Measurements from ENCODE around the gene PCNP. TPM values are rescaled to one million over a fixed set of nuclear protein-coding genes. Genes with fewer than 3 reads are reported as not detected.
"Not testable (repeated sequence)": the region's sequence is repeated elsewhere in the genome, so short reads cannot be mapped to it uniquely, and the experiment has no call there.

The PCNP gene
- total and polyA plus RNA-seq, 2 experiments from 2014 or later: 91.2 to 178 TPM

GRCh38 chr3:101624857-101625256 lies 50.9 kb downstream of the PCNP start:
- Histone ChIP-seq H4K20me1 (ENCODE audit: insufficient read depth) (no peaks in the 10 kb centered on the region), H3K9me2 (ENCODE audit: insufficient read depth) (no peaks in the 10 kb centered on the region), H3K27me3 (replicated peaks; ENCODE audit: insufficient read depth) (no peaks in the 10 kb centered on the region), H3K9ac (no peak overlapping the region), H3K79me2 (ENCODE audit: insufficient read depth) (no peaks in the 10 kb centered on the region), H3K27ac (no peak overlapping the region), H3F3A (ENCODE audit: insufficient read depth) (no peaks in the 10 kb centered on the region), H3K4me1 (ENCODE audit: insufficient read depth) (no peaks in the 10 kb centered on the region), H2AFZ (no peak overlapping the region), H3K4me2 (ENCODE audit: unreplicated experiment) (no peak overlapping the region), H3K9me3 (ENCODE audit: low read depth) (no peaks in the 10 kb centered on the region), H3K36me3 (ENCODE audit: low read depth) (no peaks in the 10 kb centered on the region), H3K4me3 (no peak overlapping the region)
- in situ Hi-C loops (cut with MboI): no loop called here
- DNase-seq: no peak
- TF ChIP-seq EZH2 (IDR thresholded peaks at IDR 0.05; ENCODE audit: insufficient read depth, poor library complexity, severe bottlenecking) (no peak), EZH2phosphoT487 (IDR thresholded peaks at IDR 0.05; ENCODE audit: insufficient read depth, low read depth) (no peak)
- 57 to 67% methylated on average over 2 of the region's 2 CpGs for WGBS, 2 experiments (ENCODE audit: low coverage in 1 of 2, low lambda C conversion rate in 2 of 2, missing lambda C conversion rate in 2 of 2)

DNA sequence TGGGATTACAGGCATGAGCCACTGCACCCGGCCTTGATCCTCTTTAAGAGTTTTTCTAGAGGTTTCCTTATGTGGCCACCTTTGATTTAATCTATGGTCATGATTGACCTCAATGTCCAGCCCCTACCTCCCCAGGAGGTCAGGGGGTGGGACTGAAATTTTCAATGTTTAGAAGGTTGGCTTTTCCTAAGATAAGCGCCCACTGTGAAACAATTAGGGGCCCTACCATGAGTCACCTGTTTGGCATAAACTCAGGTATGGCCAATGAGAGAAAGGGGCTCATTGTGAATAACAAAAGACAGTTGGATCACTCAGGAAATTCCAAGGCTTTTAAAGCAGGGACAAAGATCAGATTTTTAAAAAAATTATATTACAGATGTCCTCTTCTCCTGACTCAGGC lies 51.9 kb downstream of the PCNP start:
- Histone ChIP-seq H3F3A (ENCODE audit: insufficient read depth) (no peaks in the 10 kb centered on the region), H3K27ac (no peak overlapping the region), H3K4me3 (no peak overlapping the region), H3K9me3 (ENCODE audit: low read depth) (no peaks in the 10 kb centered on the region), H3K79me2 (ENCODE audit: insufficient read depth) (no peaks in the 10 kb centered on the region), H3K27me3 (replicated peaks; ENCODE audit: insufficient read depth) (no peaks in the 10 kb centered on the region), H3K4me1 (ENCODE audit: insufficient read depth) (no peaks in the 10 kb centered on the region), H4K20me1 (ENCODE audit: insufficient read depth) (no peaks in the 10 kb centered on the region), H3K9ac (no peak overlapping the region), H3K36me3 (ENCODE audit: low read depth) (no peaks in the 10 kb centered on the region), H3K9me2 (ENCODE audit: insufficient read depth) (no peaks in the 10 kb centered on the region), H2AFZ (no peak overlapping the region), H3K4me2 (ENCODE audit: unreplicated experiment) (no peak overlapping the region)
- TF ChIP-seq EZH2 (IDR thresholded peaks at IDR 0.05; ENCODE audit: insufficient read depth, poor library complexity, severe bottlenecking) (no peak), EZH2phosphoT487 (IDR thresholded peaks at IDR 0.05; ENCODE audit: insufficient read depth, low read depth) (no peak)
- WGBS, 2 experiments (ENCODE audit: low coverage in 1 of 2, low lambda C conversion rate in 2 of 2, missing lambda C conversion rate in 2 of 2): 82 to 92% methylated on average over 2 of the region's 2 CpGs
- DNase-seq: no peak
- in situ Hi-C loops (cut with MboI): no loop called here

GRCh38 chr3:101629219-101629618 lies 55.2 kb downstream of the PCNP start:
- no peak for DNase-seq
- in situ Hi-C loops (cut with MboI): no loop called here
- no peak overlapping the region for H3K4me3 ChIP-seq

DNA sequence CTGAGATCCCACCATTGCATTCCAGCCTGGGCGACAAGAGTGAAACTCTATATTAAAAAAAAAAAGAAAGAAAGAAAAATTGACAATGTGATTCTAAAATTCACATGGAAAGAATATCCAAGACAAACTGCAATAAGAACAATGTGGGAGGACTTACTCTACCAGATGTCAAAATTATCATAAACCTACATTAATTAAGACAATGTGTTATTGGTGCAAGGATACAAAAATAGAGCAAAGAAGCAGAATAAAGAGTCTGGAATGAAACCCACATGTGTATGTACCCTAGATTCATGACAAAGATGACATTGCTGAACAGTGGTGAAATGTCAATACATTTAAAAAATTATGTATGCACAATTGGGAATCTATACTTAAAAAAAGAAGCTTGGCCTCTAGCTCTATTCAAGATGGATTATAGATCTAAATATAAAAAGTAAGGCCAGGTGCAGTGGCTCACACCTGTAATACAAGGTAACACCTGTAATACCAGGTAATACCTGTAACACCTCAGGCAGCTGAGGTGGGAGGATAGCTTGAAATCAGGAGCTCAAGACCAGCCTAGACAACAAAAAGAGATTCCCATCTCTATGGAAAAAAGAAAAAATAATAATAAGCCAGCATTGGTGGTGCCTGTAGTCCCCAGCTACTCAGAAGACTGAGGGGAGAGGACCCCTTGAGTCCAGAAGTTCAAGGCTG lies 57.3 kb downstream of the PCNP start:
- H3K9me2 ChIP-seq (ENCODE audit: insufficient read depth): no peaks in the 10 kb centered on the region
- H3K27me3 ChIP-seq (replicated peaks; ENCODE audit: insufficient read depth): no peaks in the 10 kb centered on the region
- TF ChIP-seq EZH2phosphoT487 (IDR thresholded peaks at IDR 0.05; ENCODE audit: insufficient read depth, low read depth) (no peak), EZH2 (IDR thresholded peaks at IDR 0.05; ENCODE audit: insufficient read depth, poor library complexity, severe bottlenecking) (no peak)
- no peak overlapping the region for H3K4me2 ChIP-seq (ENCODE audit: unreplicated experiment)
- DNase-seq: no peak
- H3K27ac ChIP-seq: no peak overlapping the region
- H3K9ac ChIP-seq: no peak overlapping the region
- H3K4me3 ChIP-seq: no peak overlapping the region
- no peaks in the 10 kb centered on the region for H4K20me1 ChIP-seq (ENCODE audit: insufficient read depth)
- H3K9me3 ChIP-seq (ENCODE audit: low read depth): no peaks in the 10 kb centered on the region
- in situ Hi-C loops (cut with MboI): no loop called here
- 0 to 9% methylated on average over 1 of the region's 1 CpG for WGBS, 2 experiments (ENCODE audit: low coverage in 1 of 2, low lambda C conversion rate in 2 of 2, missing lambda C conversion rate in 2 of 2)
- H3K79me2 ChIP-seq (ENCODE audit: insufficient read depth): no peaks in the 10 kb centered on the region
- H3K4me1 ChIP-seq (ENCODE audit: insufficient read depth): no peaks in the 10 kb centered on the region
- no peaks in the 10 kb centered on the region for H3K36me3 ChIP-seq (ENCODE audit: low read depth)
- no peak overlapping the region for H2AFZ ChIP-seq
- H3F3A ChIP-seq (ENCODE audit: insufficient read depth): no peaks in the 10 kb centered on the region

More at GRCh38 chr3:101629219-101629618, 55.2 kb downstream of the PCNP start:
- no peaks in the 10 kb centered on the region for H3K9me2 ChIP-seq (ENCODE audit: insufficient read depth)
- H3K4me2 ChIP-seq (ENCODE audit: unreplicated experiment): no peak overlapping the region
- no peaks in the 10 kb centered on the region for H3K79me2 ChIP-seq (ENCODE audit: insufficient read depth)
- no peaks in the 10 kb centered on the region for H3K36me3 ChIP-seq (ENCODE audit: low read depth)
- no peak overlapping the region for H3K9ac ChIP-seq
- H3K9me3 ChIP-seq (ENCODE audit: low read depth): no peaks in the 10 kb centered on the region
- H3K4me1 ChIP-seq (ENCODE audit: insufficient read depth): no peaks in the 10 kb centered on the region
- no peak overlapping the region for H3K27ac ChIP-seq
- H3F3A ChIP-seq (ENCODE audit: insufficient read depth): no peaks in the 10 kb centered on the region
- H3K27me3 ChIP-seq (replicated peaks; ENCODE audit: insufficient read depth): no peaks in the 10 kb centered on the region
- no peaks in the 10 kb centered on the region for H4K20me1 ChIP-seq (ENCODE audit: insufficient read depth)
- H2AFZ ChIP-seq: no peak overlapping the region
- TF ChIP-seq EZH2 (IDR thresholded peaks at IDR 0.05; ENCODE audit: insufficient read depth, poor library complexity, severe bottlenecking): no peak
- no peak for TF ChIP-seq EZH2phosphoT487 (IDR thresholded peaks at IDR 0.05; ENCODE audit: insufficient read depth, low read depth)

DNA sequence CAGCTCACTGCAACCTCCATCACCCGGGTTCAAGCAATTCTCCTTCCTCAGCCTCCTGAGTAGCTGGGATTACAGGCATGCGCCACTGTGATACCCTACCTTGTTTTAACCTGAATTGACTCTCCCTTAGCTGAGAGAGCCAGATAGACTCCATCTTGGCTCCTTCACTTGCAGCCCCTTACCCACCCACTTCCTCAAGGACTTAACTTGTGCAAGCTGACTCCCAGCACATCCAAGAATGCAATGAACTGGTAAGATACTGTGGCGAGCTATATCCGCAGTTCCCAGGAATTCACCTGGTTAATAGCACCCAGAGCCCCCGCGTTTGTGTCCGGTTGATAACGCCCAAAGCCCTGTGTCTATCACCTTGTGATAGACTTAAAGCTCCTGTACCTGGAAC lies 58.0 kb downstream of the PCNP start:
- H3K9me2 ChIP-seq (ENCODE audit: insufficient read depth): not testable (repeated sequence)

More for the DNA sequence above, 58.0 kb downstream of the PCNP start:
- H3K27me3 ChIP-seq (replicated peaks; ENCODE audit: insufficient read depth); H3K4me3 ChIP-seq; H4K20me1 ChIP-seq (ENCODE audit: insufficient read depth); in situ Hi-C loops (cut with MboI); H3K9ac ChIP-seq; H3K27ac ChIP-seq; H2AFZ ChIP-seq; H3K4me1 ChIP-seq (ENCODE audit: insufficient read depth); H3K9me3 ChIP-seq (ENCODE audit: low read depth); H3K79me2 ChIP-seq (ENCODE audit: insufficient read depth); DNase-seq; H3F3A ChIP-seq (ENCODE audit: insufficient read depth); H3K36me3 ChIP-seq (ENCODE audit: low read depth); H3K4me2 ChIP-seq (ENCODE audit: unreplicated experiment): not testable (repeated sequence)
- WGBS, 2 experiments (ENCODE audit: low coverage in 1 of 2, low lambda C conversion rate in 2 of 2, missing lambda C conversion rate in 2 of 2): 89 to 93% methylated on average over 8 of the region's 8 CpGs

Data from GM23248 (cell line).